A549 (cell line): ENCODE results near the gene PCDH1. TPM values are rescaled to one million over a fixed set of nuclear protein-coding genes. Genes with fewer than 3 reads are reported as not detected.

Experiments used
- ATAC-seq, 2 experiments: fragments of 200-7000 bp in 1 of 2; fragments of >200 bp in 1 of 2; cut with Nextera tagmentation in 1 of 2; cut with Tn5 transposase in 1 of 2; 3 replicates each; pipeline versions ENCODE4 v1.8.0 to v1.9.1; 2018 to 2020; ENCODE audit warnings: mild to moderate bottlenecking in 1 of 2, moderate library complexity in 1 of 2
- CTCF ChIA-PET: fragments of 300-600 bp; sonication (Branson Sonifier 250); formaldehyde crosslinking; extraction: SDS; loops from one replicate; lab custom pipeline; 2021; ENCODE audit warnings: antibody characterized with exemption, inconsistent platforms; lab: Yijun Ruan, JAX
- POLR2A ChIA-PET: fragments of 350-600 bp; formaldehyde crosslinking; extraction: SDS; loops from one replicate; lab custom pipeline; 2021; ENCODE audit warnings: antibody characterized with exemption, inconsistent platforms; lab: Yijun Ruan, JAX
- DNase-seq, 2 experiments: peaks; one replicate each; pipeline versions ENCODE4 v3.0.0 to v3.0.0-alpha.2; 2011 to 2016; ENCODE audit warnings: low read depth in 1 of 2, low spot score in 1 of 2
- FAIRE-seq: peaks from 2 replicates; lab custom pipeline; 2011; peaks lifted over from hg19 to GRCh38; lab: Jason Lieb, UNC
- H3K27ac ChIP-seq, 2 experiments: fragments of >200 bp; sonication (Bioruptor Twin); formaldehyde crosslinking; 3 replicates each; pipeline ENCODE4 v1.5.1; 2016 to 2017
- H3K4me1 ChIP-seq: fragments of >200 bp; sonication (Bioruptor Twin); formaldehyde crosslinking; 3 replicates; pipeline ENCODE4 v1.6.1; 2016
- H3K4me2 ChIP-seq: fragments of >200 bp; sonication (Bioruptor Twin); formaldehyde crosslinking; 3 replicates; pipeline ENCODE4 v1.6.1; 2016
- H3K4me3 ChIP-seq: fragments of >200 bp; sonication (Bioruptor Twin); formaldehyde crosslinking; 3 replicates; pipeline ENCODE4 v1.5.1; 2016
- H3K9me3 ChIP-seq: fragments of >200 bp; sonication (Bioruptor Twin); formaldehyde crosslinking; 3 replicates; pipeline ENCODE4 v1.6.1; 2016
- CBX2 ChIP-seq: fragments of 200-600 bp; sonication (generic); IDR thresholded peaks from 2 replicates; pipeline ENCODE4 v1.6.1; 2016; ENCODE audit warnings: low read depth, mild to moderate bottlenecking, borderline replicate concordance
- CBX8 ChIP-seq: fragments of 200-600 bp; sonication (generic); IDR thresholded peaks from 2 replicates; pipeline ENCODE4 v1.6.1; 2016
- CHD2 ChIP-seq: fragments of 150-350 bp; IDR thresholded peaks from 2 replicates; pipeline ENCODE4 v1.6.1; 2014; ENCODE audit warnings: low read length; ENCODE audit not compliant: partially characterized antibody
- CHD4 ChIP-seq: fragments of 200-600 bp; sonication (generic); IDR thresholded peaks from 2 replicates; pipeline ENCODE4 v1.6.1; 2016; ENCODE audit warnings: antibody characterized with exemption, mild to moderate bottlenecking, borderline replicate concordance
- EHMT2 ChIP-seq: fragments of 200-600 bp; sonication (generic); IDR thresholded peaks from 2 replicates; pipeline ENCODE4 v1.6.1; 2016; ENCODE audit warnings: antibody characterized with exemption, low read depth, mild to moderate bottlenecking, moderate library complexity
- FOSB ChIP-seq: fragments of 250-450 bp; sonication (Bioruptor Pico); IDR thresholded peaks from 2 replicates; pipeline ENCODE4 v1.5.0; 2020; ENCODE audit warnings: mild to moderate bottlenecking, moderate library complexity
- GATA3 ChIP-seq: IDR thresholded peaks from 2 replicates; pipeline ENCODE4 v1.6.1; 2012; ENCODE audit warnings: borderline replicate concordance
- HDAC2 ChIP-seq: fragments of 200-600 bp; sonication (generic); IDR thresholded peaks from 2 replicates; pipeline ENCODE4 v1.6.1; 2016
- HEYL ChIP-seq: fragments of 250-450 bp; sonication (Bioruptor Pico); IDR thresholded peaks from 2 replicates; pipeline ENCODE4 v1.8.0; 2021; ENCODE audit warnings: mild to moderate bottlenecking, moderate library complexity
- HOXA7 ChIP-seq: fragments of 250-450 bp; sonication (Bioruptor Pico); IDR thresholded peaks from 2 replicates; pipeline ENCODE4 v1.5.0; 2020; ENCODE audit warnings: mild to moderate bottlenecking, moderate library complexity
- KDM1A ChIP-seq: fragments of 200-600 bp; sonication (generic); IDR thresholded peaks from 2 replicates; pipeline ENCODE4 v1.6.1; 2016; ENCODE audit warnings: low read depth, mild to moderate bottlenecking
- MAFK ChIP-seq: fragments of 450-650 bp; IDR thresholded peaks from 2 replicates; pipeline ENCODE4 v1.6.1; 2014; ENCODE audit not compliant: partially characterized antibody
- MAZ ChIP-seq: fragments of 150-350 bp; IDR thresholded peaks from 2 replicates; pipeline ENCODE4 v1.6.1; 2014; ENCODE audit warnings: antibody characterized with exemption, low read depth, low read length, borderline replicate concordance
- MYC ChIP-seq: IDR thresholded peaks from 2 replicates; pipeline ENCODE4 v1.6.1; 2012; ENCODE audit warnings: mild to moderate bottlenecking, inconsistent platforms, low read length, improper control_type of control experiment, borderline replicate concordance
- NPAS2 ChIP-seq: fragments of 250-450 bp; sonication (Bioruptor Pico); IDR thresholded peaks from 2 replicates; pipeline ENCODE4 v1.8.0; 2022; ENCODE audit warnings: mild to moderate bottlenecking, moderate library complexity, borderline replicate concordance
- NR3C1 ChIP-seq: fragments of >200 bp; sonication (Bioruptor Twin); formaldehyde crosslinking; IDR thresholded peaks from 3 replicates; pipeline ENCODE4 v1.6.1; 2017
- POLR2AphosphoS2 ChIP-seq: conservative IDR thresholded peaks from 2 replicates; pipeline ENCODE4 v1.6.1; 2012; ENCODE audit warnings: low read length, improper control_type of control experiment, inconsistent platforms
- RARB ChIP-seq: fragments of 250-450 bp; sonication (Bioruptor Pico); IDR thresholded peaks from 2 replicates; pipeline ENCODE4 v1.8.0; 2021; ENCODE audit warnings: mild to moderate bottlenecking, moderate library complexity
- RCOR1 ChIP-seq: fragments of 150-350 bp; IDR thresholded peaks from 2 replicates; pipeline ENCODE4 v1.6.1; 2014; ENCODE audit warnings: antibody characterized with exemption, low read length, low read depth
- RFX5 ChIP-seq: fragments of 450-650 bp; IDR thresholded peaks from 2 replicates; pipeline ENCODE4 v1.7.1; 2014; ENCODE audit warnings: antibody characterized with exemption, mild to moderate bottlenecking, moderate library complexity
- RNF2 ChIP-seq: fragments of 200-600 bp; sonication (generic); IDR thresholded peaks from 2 replicates; pipeline ENCODE4 v1.6.1; 2016; ENCODE audit warnings: low read depth, mild to moderate bottlenecking, antibody characterized with exemption, moderate library complexity, borderline replicate concordance
- TP53 ChIP-seq: fragments of 250-450 bp; sonication (Bioruptor Pico); IDR thresholded peaks from 2 replicates; pipeline ENCODE4 v1.5.0; 2021; ENCODE audit warnings: mild to moderate bottlenecking, moderate library complexity
- WGBS: methylation state at CpG from one replicate; pipeline ENCODE4 v1.1.6; 2017; ENCODE audit errors: missing lambda C conversion rate; 5-methylcytosine and 5-hydroxymethylcytosine counted together
- polyA plus RNA-seq, 4 experiments: library from polyadenylated mRNA; depleted of rRNA in 3 of 4; stranded (reverse); fragments of >200 nt; fragmentation: RNase III in 1 of 4; extraction: RNeasy Plus Mini Kit Qiagen cat#74134 plus additional on column Dnase treatment in 1 of 4; gene quantifications; 2 replicates in 3 of 4; 3 replicates in 1 of 4; pipeline ENCODE4 v1.2.3, GENCODE V29; 2011 to 2017
- TF ChIP-seq, protein P1 (sequence below): fragments of 250-450 bp; sonication (Bioruptor Pico); IDR thresholded peaks from 2 replicates; pipeline ENCODE4 v1.5.0; 2021; ENCODE audit warnings: mild to moderate bottlenecking, moderate library complexity, borderline replicate concordance

PCDH1 gene
- polyA plus RNA-seq, 2 of the 4 experiments (the other 2 are of a cell fraction): 0.41 to 2.9 TPM

DNA sequence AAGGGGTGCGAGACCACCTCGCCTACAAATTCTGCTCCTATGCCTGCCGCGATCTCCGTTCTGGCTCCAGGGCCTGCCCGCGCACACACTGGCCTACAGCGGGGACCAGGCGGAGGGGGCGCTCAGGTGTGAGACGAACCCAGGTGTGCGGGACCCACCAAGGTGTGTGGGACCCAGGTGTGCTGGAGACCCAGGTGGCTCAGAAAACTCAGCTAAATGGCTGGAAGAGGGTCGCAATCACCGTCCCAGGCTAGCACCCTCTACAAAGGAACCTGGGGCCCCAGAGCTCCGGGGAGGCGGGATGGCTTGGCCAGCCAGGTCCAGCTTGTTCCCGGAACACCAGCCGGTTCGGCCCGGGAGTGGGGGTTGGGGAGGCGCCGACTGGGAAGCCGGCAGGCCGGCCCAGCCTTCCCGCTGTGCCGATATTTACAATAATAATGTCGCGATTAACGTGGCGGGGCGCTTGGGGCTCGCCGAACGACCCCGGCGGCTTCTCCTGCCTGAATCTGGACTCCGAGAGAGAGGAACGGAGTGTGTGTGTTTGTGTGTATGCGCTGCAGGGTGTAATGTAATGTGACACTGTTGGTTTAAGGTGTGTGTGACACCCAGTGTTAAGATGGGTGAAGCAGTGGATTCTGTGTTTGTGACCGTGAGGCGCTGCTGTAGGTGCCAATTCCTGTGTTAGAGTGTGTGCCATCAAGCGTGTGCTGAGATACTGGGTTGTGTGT, 1.4 kb downstream of the PCDH1 start:
- 6% methylated on average over 30 of the region's 42 CpGs for WGBS
- Histone ChIP-seq H3K4me3 (peak overlapping the region; percentile 64), H3K4me2 (peak overlapping the region; percentile 88), H3K4me1 (peaks cover 16% of the 10 kb centered on the region), H3K27ac (peak overlapping the region in 1 of 2 experiments; percentile 69; a peak in 4 of 6 replicates), H3K9me3 (no peaks in the 10 kb centered on the region)
- TF ChIP-seq CHD4 (no peak), CBX8 (peak; percentile 38; the same call in 1 of the 2 replicates)
- no peak for ATAC-seq
- POLR2A ChIA-PET: no interaction called here
- CTCF ChIA-PET: interaction anchor here (0.6 to 12.7 kb wide), 7 partner anchors 78 to 212 kb away, joined by 3 to 424 read pairs (median 5); partner anchors contain the start of gene RNF14
- DNase-seq: peak in 1 of 2 experiments; percentile 17
- FAIRE-seq: no peak

DNA sequence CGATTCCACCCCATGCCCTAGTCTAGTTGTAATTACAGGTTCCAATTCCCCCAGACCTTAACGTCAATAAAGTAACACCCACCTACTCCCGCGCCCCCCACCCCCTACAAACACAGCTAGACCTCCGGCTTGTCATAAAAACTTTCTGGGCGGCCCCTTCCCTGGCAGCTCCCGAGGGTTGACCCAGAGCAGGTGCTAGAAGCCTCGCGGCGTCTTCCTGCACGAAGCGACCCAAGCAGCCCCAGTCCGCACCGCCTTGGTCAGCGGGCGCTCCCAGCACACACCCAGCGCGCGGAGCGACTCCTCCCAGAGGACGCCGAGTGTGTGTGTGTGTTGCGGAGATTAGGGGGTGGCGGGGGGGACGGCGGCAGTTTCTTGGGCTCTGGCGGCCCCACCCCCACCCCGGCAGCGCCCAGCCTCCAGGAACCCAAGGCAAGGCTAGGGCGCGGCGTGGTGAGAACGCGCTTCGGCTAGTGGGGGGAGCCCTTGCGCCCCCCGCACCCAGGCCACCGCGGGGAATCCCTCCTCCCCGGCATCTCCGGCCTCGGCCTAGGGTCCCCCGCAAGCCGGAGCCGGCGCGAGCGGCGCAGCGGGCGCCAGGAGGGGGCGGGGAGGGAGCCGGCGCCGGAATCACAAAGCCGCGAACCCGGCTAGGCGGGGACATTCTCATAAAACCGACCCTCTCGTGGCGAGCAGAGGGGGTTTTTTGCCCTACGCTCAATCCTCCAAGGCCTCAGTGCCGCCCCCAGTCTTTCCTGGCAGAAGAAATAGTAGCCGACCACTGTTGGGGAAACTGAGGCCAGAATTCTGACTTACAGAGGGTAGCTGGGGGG, 2.2 kb downstream of the PCDH1 start:
- Histone ChIP-seq H3K4me3 (peak overlapping the region; percentile 64), H3K4me1 (peaks cover 16% of the 10 kb centered on the region), H3K4me2 (peak overlapping the region; percentile 88), H3K27ac (peak overlapping the region; percentile 2 to 69; a peak in 4 of 6 replicates), H3K9me3 (no peaks in the 10 kb centered on the region)
- FAIRE-seq: no peak
- CTCF ChIA-PET: interaction anchor here (0.6 to 12.7 kb wide), 5 partner anchors 85 to 179 kb away, joined by 3 to 424 read pairs (median 5); partner anchors contain the start of gene RNF14
- POLR2A ChIA-PET: no interaction called here
- peak in 1 of 2 experiments; percentile 16; a peak in 1 of 6 replicates for ATAC-seq
- TF ChIP-seq TP53 (no peak), HDAC2 (0 out of 2 replicates have a peak, but pooled peaks have one; percentile 53)
- TF ChIP-seq, all 56 proteins: peak for 1
- 8% methylated on average over 18 of the region's 65 CpGs for WGBS
- DNase-seq: no peak

DNA sequence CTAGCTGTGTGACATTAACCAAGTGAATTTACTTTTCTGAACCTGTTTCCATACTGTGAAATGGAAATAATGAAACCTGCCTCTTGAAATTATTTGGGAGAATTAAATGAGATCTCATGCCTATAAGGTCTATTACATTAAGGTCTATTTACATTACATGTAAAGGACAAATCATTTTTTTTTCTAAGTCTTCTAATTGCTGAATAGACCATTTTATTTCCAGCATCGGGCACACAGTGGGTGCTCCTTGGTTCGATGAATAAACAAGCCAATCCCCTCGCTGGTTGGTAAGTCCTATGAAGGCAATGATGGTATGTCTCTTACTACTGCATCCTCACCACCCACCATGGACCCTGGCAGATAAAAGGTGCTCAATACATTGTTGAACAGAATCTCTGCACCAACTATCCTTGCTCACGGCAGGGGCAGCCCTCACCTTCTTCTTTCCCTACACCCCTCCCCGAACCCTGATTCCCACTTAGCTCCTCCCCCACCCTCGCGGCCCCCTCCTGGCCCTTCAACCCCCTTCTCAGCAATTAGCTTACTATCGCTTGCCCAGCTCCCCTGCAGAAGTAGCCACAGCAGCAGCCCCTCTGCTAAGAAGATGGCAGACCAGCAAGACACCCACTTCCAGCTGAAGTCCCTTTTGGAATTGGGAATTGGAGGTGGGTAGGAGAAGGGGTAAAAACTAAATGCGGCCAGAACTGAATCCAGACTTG, 3.0 kb downstream of the PCDH1 start:
- H3K4me3 ChIP-seq: no peak overlapping the region; the same call in 1 of the 3 replicates
- ATAC-seq (no peak), DNase-seq (no peak), FAIRE-seq (no peak)
- TF ChIP-seq, protein P1, sequence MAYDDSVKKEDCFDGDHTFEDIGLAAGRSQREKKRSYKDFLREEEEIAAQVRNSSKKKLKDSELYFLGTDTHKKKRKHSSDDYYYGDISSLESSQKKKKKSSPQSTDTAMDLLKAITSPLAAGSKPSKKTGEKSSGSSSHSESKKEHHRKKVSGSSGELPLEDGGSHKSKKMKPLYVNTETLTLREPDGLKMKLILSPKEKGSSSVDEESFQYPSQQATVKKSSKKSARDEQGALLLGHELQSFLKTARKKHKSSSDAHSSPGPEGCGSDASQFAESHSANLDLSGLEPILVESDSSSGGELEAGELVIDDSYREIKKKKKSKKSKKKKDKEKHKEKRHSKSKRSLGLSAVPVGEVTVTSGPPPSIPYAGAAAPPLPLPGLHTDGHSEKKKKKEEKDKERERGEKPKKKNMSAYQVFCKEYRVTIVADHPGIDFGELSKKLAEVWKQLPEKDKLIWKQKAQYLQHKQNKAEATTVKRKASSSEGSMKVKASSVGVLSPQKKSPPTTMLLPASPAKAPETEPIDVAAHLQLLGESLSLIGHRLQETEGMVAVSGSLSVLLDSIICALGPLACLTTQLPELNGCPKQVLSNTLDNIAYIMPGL (CRISPR knock-in tag): no peak
- TF ChIP-seq MAFK (peak; percentile 38), POLR2AphosphoS2 (no peak)
- H3K27ac ChIP-seq: no peak overlapping the region
- CTCF ChIA-PET: interaction anchor here (1.2 to 12.7 kb wide), 5 partner anchors 86 to 210 kb away, joined by 3 to 424 read pairs (median 5); no protein-coding TSS in a partner anchor
- H3K4me1 ChIP-seq: peaks cover 16% of the 10 kb centered on the region
- POLR2A ChIA-PET: no interaction called here
- 66% methylated on average over 6 of the region's 9 CpGs for WGBS
- H3K9me3 ChIP-seq: no peaks in the 10 kb centered on the region
- peak overlapping the region; percentile 88; the same call in 1 of the 3 replicates for H3K4me2 ChIP-seq

DNA sequence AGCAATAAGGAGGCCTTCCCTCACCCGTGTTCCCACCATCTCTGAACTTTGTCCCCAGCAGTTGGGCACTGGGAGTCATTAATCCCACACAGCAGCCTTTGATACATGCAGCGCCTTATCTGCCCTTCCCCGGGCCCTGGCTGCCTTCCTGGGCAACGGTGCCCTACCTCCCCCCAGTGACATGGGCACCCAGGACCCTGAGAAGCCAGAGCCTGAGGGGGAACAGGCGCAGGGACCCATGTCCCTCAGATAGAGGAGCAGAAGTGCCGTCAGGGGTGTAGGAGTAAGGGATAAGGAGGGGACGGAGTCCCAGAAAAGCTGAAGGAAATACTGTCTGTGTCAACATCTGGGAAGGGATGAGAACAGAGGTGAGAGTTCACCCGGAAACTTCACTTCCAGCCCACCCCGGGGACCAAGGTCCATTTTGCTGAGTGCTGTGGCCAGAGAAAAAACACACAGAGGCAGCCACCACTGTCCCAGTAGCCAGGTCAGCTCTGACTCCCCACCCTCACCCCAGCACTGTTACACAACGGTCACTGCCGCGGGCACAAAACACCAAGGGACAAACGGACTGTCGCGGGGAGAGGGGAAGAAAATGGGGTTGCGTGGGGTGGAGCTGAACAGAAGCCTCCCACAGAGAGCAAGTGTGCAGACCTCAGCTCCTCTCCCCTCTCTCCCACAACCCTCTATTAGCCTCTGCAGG, 3.8 kb downstream of the PCDH1 start:
- Histone ChIP-seq H3K27ac (no peak overlapping the region), H3K4me1 (peaks cover 16% of the 10 kb centered on the region), H3K4me2 (no peak overlapping the region), H3K4me3 (no peak overlapping the region), H3K9me3 (no peaks in the 10 kb centered on the region)
- POLR2A ChIA-PET: no interaction called here
- ATAC-seq (no peak), FAIRE-seq (no peak), DNase-seq (no peak)
- CTCF ChIA-PET: interaction anchor here (0.6 to 12.7 kb wide), 5 partner anchors 18 to 210 kb away, joined by 3 to 424 read pairs (median 4); no protein-coding TSS in a partner anchor
- 77% methylated on average over 16 of the region's 16 CpGs for WGBS
- TF ChIP-seq GATA3 (no peak), EHMT2 (no peak), CBX8 (no peak), RFX5 (no peak), NPAS2 (no peak), RCOR1 (no peak), RNF2 (no peak), CBX2 (no peak), HOXA7 (CRISPR knock-in tag) (no peak), CHD4 (no peak), HEYL (CRISPR knock-in tag) (no peak), MYC (no peak), RARB (CRISPR knock-in tag) (no peak), KDM1A (no peak), CHD2 (no peak), NR3C1 (no peak), MAZ (no peak), FOSB (CRISPR knock-in tag) (no peak)
